GM04504 (cell line): ENCODE results near the gene TFEB.

Experiments used
- DNase-seq: peaks from one replicate; pipeline ENCODE4 v3.0.0-alpha.2; 2012; ENCODE audit warnings: low read depth

Gene TFEB

DNA sequence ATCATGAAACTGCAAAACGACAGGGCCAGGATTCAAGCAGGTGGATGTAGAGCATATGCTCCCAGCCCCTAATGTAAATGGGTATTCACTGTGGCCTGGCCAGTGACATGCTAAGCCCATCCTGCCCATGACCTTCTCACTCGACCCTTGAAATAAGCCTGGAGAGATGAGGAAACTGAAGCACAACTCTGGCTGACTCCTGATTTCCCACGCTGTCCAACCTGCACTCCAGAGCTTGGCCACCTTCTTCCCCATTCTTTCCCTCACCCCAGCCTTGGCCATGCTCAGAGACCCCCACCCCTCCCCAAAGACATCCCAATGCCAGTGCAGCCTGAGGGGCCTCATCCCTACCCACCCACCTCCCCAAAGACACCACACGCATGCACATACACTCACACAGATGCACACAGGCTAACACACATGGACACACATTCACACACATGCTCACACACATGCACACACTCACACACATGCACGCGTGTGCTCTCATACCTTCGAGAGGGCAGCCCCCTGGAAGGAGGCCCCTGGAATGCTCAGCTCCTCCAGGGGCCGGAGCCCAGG is 12.4 kb downstream of the TFEB start:
- no peak for DNase-seq

DNA sequence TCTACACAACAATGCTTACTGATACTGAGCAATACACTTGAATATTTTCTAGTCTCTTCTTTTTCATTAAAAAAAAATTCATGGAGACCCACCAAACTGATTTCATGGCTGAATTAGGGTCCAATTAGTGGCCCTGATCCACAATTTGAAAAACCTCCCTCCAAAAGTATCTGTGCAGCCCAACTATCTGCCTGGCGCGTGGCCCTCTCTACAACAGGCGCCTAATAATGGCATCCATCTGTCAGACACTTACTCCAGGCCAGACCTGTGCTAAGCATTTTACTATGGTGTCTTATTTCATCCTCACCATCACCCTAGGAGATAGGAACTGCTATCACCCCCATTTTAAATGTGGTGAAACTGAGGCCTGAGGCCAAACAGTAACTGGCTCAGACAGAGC is 14.0 kb downstream of the TFEB start:
- no peak for DNase-seq

DNA sequence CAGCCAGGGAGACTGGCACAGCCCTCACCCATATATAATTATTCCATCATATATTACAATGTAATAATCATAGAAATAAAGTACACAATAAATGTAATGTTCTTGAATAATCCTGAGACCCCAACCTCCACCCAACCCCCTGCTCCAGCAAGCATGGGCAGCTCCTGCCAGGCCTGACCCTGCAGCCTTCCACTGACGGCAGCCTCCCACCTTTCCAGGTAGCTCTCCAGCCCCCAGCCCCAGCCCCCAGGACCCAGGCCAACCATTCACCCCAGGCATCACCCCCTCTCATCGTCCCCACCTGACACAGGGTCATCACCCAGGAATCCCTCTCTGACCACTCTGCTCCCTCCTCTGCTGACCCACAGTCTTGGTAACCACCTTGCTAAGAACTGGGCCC is 14.6 kb downstream of the TFEB start:
- DNase-seq: no peak

GRCh38 chr6:41720262-41720620 is 15.2 kb downstream of the TFEB start:
- no peak for DNase-seq

GRCh38 chr6:41719436-41720261 is 15.8 kb downstream of the TFEB start:
- no peak for DNase-seq

DNA sequence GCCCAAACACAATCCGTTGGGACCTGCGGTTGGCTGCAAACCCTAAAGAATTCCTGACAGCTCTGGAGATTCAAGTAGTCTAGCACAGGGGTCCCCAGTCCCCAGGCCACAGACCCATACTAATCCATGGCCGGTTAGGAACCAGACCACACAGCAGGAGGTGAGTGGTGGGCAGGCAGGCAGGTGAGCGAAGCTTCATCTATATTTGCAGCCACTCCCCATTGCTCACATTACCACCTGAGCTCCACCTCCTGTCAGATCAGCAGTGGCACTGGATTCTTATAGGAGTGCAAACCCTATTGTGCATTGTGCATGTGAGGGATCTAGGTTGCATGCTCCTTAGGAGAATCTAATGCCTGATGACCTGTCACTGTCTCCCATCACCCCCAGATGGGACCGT is 16.6 kb downstream of the TFEB start:
- DNase-seq: no peak

DNA sequence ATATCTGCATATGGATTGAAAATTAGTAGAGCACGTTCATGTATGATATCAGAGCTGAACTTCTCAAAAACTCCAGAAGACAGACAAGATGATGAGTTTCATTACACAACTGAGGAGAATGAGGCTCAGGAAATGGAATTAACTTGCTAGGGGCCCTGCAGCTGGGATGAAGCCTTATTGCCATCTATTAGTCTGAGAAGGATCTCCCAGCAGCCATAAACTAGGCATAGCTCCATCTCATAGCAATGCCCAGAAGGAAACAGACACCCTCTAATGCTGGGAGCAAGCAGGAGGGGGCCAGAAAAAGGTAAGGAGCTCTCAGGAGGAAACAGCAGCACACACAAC is 18.0 kb downstream of the TFEB start:
- DNase-seq: no peak

GRCh38 chr6:41716516-41717391 is 18.7 kb downstream of the TFEB start:
- no peak for DNase-seq

DNA sequence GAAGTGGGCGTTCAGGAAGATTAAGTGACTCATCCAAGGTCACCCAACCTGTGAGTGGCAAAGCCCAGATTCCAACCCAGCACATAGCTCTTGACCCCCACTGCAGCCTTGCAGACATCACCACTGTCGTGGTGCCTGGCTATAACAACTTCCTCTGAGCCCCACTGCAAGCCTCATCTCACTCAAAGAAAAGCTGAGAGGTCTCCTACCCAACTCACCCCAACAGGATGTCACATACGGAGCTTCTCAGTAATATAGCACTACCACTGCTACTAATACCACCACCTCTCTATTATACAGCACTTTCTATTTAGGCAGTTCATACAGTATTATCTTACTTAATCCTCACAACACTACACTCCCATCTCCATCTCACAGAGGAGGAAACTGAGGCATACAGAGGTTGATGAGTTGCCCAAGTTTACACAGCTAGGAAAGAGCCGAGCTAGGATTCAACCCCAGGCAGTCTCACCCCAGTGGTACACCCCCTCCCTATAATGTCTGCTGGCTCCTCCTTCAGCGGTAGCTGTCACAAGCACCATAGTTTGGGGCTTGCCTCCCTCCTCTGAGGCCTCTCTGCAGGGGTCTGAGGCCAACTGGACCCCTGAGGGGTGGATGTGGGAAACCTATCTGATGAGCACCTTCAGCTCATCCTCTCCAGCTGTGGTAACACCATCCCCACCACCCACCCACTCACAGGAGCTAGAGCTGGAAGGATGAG is 19.5 kb downstream of the TFEB start:
- no peak for DNase-seq

DNA sequence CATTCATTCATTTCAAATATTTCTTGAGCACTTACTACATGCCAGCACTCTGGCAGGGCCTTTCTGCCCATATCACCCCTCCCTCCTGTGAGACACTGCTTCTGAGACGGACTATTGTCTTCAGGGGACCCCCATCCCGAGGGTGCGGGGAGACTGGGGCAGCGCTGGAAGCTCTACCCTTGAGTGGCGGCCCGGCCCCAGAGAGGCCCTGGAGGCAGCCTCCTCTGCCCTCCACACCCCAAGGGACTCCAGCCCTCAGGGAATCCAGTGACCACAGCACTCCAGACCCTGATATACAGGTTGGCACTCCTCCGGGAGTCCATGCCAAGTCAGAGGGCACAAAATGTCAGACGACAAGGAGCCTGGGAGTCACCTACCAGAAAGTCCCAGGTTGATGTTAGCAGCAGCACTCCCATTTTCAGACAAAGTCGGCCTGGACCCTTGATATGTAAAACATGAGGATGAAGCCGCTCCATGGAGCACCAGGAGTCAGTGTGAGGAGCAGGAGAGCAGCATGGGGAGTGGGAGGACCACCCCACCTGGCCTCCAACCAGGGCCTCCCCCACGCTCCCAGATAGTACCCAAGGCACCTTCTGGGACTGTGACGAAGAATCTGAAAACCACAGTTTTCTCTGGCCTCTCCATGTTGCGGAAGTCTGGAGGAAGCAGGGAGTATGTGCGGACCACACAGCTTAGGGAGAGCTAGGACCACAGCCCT is 20.7 kb downstream of the TFEB start:
- DNase-seq: no peak

- no peak for DNase-seq
Measured at GRCh38 chr6:41713650-41714291, 21.6 kb downstream of the TFEB start.

GRCh38 chr6:41713159-41713649 is 22.2 kb downstream of the TFEB start:
- no peak for DNase-seq

GRCh38 chr6:41712651-41713103 is 22.7 kb downstream of the TFEB start:
- DNase-seq: no peak

DNA sequence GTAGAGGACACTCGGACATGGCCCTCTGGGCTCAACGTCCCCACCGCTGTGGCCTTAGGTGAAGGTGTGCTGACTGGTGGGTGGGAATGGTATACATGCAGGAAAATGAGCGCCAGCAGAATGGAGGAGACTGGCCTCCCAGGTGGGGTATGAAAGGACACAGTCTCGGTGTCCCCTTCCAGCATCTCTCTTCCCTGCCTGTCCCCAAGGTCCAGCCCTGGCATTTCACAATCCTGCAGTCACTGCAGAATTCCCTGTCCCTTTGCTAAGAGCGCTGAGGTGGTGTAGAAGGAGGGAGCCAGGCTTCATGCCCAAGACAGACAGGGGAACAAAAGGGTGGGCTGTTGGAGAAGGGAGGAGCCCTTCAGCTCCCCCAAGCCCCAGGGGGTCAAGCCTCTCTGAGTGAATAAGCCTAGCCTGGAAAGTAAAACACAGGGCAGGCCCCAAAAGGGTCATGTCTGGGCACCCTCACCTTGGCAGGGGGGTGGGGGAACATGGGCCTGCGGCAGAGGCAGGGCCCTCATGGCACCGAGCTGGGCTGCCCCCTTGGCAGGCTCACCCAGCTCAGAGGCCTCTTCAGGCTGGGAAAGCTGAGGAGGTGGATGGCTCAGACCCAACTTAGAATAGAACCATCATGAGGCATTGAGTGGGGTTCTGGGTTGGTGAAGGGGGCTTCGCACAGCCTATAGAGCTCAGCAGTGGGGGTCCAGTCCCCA is 23.9 kb downstream of the TFEB start:
- no peak for DNase-seq

- DNase-seq: no peak
Measured at GRCh38 chr6:41709375-41709774, 26.0 kb downstream of the TFEB start.

DNA sequence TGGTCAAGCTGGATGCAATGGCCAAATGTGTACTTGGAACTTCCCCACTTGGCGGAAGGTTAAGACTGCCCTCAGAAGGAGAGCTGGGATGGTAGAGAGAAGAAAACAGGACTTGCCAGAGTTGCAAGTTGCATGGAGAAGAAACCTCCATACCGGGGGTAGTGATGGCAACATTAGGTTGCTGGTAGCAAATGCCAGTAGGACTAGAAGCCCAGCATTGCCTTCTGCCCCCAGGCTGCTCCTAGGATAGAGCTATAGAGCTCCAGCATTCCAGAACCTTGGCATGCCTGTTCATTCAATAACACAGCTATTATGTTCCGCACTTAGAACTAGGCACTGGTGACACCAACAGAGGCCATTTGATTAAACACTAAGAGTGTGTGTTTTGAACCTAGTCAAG is 26.6 kb downstream of the TFEB start:
- no peak for DNase-seq

DNA sequence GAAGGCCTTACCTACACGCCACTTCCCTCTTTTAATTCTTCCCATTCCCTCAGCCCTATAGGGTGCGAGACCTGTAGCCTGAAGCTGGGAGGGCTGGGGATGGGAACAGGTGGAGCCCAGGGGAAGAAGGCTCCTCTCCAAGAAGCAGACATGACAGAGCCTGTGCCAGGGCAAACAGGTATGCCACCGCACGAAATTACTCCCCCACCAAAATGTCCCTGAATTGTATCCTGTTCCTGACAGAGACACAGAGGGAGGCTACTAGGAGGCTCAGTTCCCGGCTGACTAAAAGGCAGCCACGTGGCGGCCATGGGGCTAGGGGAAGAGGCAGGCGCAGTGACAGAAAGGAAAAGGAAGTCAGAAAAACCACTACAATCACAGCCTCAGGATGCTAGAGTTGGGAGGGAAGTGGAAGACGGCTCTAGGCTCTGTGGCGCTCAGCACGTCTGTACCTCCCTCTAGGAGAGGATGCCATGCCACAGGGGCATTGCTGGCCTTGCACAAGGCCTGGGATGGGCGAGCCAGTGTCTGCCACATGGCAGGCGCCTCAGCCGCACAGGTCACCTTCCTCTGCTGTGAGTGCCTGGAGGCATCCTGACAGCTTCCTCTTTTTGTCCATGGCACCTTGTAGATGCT is 27.7 kb downstream of the TFEB start:
- DNase-seq: no peak

DNA sequence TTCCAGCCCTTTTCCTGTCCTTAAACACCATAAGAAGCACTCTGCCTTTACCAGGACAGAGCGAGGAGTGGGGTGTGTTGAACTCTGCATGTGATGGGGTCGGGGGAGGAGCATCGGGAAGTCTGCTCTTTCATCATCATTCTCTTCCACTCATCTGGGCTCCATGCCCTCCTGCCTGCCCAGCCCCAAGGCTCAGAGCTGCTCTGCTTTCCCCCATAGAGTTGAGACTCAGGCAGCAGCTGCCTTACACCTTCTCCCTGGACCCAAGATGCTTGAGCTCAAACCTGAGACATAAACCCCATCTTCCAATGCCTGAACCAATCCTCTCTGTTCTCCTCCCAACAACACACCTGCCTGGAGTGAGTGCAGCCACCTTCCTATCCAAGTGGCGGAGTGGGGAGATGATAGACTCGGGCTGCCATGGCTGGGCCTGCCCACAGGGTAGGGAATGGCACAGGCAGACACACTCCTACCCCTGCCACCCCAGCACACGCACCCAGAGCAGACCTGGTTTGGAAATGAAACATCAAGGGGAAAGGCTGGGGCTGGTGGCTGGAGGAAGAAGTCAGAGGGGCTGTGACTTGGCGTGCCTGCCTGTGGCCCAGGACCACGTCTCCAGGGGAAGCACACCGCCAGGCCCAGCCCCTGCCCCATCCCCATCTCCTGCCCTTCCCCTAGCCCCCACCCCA is 28.4 kb downstream of the TFEB start:
- no peak for DNase-seq
